ACC112 (cell line): Measurements from ENCODE around the gene TXN.

ENCODE experiments used
- H2AFZ ChIP-seq: fragments of 200-600 bp; sonication (generic); one replicate; pipeline ENCODE4 v1.6.0; 2017; ENCODE audit warnings: antibody characterized with exemption, low read length; ENCODE audit not compliant: unreplicated experiment
- H3K27ac ChIP-seq: fragments of 200-600 bp; sonication (generic); 2 replicates; pipeline ENCODE4 v1.5.1; 2014; ENCODE audit warnings: low read depth, mild to moderate bottlenecking, antibody characterized with exemption, low read length, moderate library complexity
- H3K27me3 ChIP-seq: fragments of 200-600 bp; sonication (generic); 2 replicates; pipeline ENCODE4 v1.6.1; 2014; ENCODE audit warnings: mild to moderate bottlenecking, antibody characterized with exemption, low read length, moderate library complexity, mixed read lengths; ENCODE audit not compliant: insufficient read depth
- H3K36me3 ChIP-seq: fragments of 200-600 bp; sonication (generic); 2 replicates; pipeline ENCODE4 v1.6.1; 2016; ENCODE audit warnings: mild to moderate bottlenecking, antibody characterized with exemption, low read length, moderate library complexity, mixed read lengths; ENCODE audit not compliant: insufficient read depth
- H3K4me1 ChIP-seq: fragments of 200-600 bp; sonication (generic); one replicate; pipeline ENCODE4 v1.6.1; 2016; ENCODE audit warnings: low read length, mixed read lengths; ENCODE audit not compliant: insufficient read depth, unreplicated experiment, control insufficient read depth
- H3K4me3 ChIP-seq: fragments of 200-600 bp; sonication (generic); 2 replicates; pipeline ENCODE4 v1.5.1; 2014; ENCODE audit warnings: mild to moderate bottlenecking, low read depth, low read length
- H3K79me2 ChIP-seq: fragments of 200-600 bp; sonication (generic); one replicate; pipeline ENCODE4 v1.6.0; 2016; ENCODE audit warnings: low read length; ENCODE audit not compliant: control insufficient read depth, unreplicated experiment, insufficient read depth

TXN gene

DNA sequence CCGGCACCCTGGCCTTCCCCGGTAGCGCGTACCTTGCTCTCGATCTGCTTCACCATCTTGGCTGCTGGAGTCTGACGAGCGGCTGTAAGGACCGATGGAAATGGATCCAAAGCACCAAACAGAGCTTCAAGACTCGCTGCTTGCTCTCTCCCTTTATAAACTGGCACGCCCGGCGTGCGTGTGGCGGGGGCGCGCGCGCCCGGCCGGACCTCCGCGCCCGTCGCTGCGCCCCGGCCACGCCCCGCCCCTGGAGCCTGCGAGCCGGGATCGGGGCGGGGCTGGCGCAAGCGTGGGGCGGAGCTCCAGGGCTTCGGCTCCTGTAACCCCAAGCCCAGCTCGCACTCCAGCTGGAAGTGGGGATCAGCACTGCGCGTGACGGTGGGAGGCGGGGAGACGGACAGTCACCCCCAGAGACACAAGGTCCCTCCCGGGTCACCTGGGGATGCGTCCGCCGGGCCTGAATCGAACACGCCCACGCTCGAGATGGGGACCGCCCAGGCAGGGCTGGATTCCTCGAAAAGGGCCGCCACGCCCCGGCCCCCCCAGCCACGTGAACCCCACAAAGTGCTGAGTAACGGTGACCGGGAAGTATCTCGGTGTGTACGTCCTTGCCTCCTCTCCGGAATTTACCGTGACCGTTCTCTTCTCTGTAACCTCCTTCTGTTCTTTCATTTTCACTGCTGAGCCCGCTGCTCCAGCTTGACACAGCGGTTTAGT is at the start of gene TXN:
TXN (minus strand) TSS at position 128 of the 717 bp plus-strand sequence; CDS start at position 56, 72 bp downstream.
- peaks cover 55% of the 10 kb centered on the region for H3K79me2 ChIP-seq
- peaks cover 44% of the 10 kb centered on the region for H3K4me1 ChIP-seq
- H3K27ac ChIP-seq = peak within 1 kb of the TSS; percentile 92
- H3K4me3 ChIP-seq = peak within 1 kb of the TSS; percentile 94
- no peaks in the 10 kb centered on the region for H3K27me3 ChIP-seq
- H2AFZ ChIP-seq = peak within 1 kb of the TSS; percentile 16
- no peaks in the 10 kb centered on the region for H3K36me3 ChIP-seq

DNA sequence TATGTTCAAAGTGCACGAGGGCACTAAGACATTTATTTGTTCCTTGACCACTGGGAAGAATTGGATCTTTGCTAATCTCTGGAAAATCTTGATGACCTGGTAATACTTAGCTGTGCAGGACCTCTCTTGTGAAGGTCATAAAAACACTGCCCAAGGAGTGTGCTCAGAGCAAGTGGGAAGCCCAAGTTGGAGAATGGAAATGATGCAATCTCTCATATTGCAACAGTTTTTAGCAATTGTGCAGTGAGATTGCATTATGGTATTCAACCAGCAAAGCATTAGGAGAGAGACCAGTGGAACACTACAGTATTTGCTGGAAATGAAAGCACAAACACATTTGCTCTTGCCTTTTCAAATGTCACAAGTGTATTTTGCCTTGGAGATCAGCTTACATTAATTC is 46.8 kb upstream of the TXN start:
- Histone ChIP-seq H3K36me3 (no peaks in the 10 kb centered on the region), H3K27ac (no peak overlapping the region), H3K4me1 (peaks cover 6% of the 10 kb centered on the region), H2AFZ (no peak overlapping the region), H3K27me3 (no peaks in the 10 kb centered on the region), H3K79me2 (no peaks in the 10 kb centered on the region), H3K4me3 (no peak overlapping the region)

DNA sequence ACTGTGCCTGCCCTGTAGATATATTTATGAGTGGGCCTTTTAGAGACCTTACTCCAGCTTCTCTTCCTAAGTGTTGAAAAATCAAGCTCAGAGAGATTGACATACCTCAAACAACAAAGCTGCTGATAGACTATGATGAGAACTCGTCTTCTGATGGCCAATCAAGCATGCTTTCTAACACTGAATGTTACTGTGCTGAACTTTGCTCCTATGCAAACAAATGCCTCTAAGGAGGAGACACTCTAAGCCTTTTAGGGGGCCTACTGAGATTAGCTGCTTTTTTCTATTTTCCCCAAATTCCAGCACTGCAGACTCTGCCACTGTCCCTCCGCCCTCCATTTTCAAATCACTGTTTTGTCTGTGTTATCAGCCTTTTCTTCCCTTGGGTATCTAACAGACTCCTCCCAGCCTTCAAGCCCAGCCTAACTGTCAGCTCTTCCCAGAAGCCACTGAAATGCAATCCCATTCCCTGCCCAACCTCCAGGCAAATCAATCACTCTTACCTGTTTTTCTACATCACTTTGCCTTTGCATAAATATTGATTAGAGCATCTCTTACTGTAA is 41.8 kb upstream of the TXN start:
- no peak overlapping the region for H2AFZ ChIP-seq
- no peak overlapping the region for H3K4me3 ChIP-seq
- H3K36me3 ChIP-seq = no peaks in the 10 kb centered on the region
- H3K79me2 ChIP-seq = no peaks in the 10 kb centered on the region
- H3K4me1 ChIP-seq = peaks cover 4% of the 10 kb centered on the region
- no peaks in the 10 kb centered on the region for H3K27me3 ChIP-seq
- no peak overlapping the region for H3K27ac ChIP-seq

DNA sequence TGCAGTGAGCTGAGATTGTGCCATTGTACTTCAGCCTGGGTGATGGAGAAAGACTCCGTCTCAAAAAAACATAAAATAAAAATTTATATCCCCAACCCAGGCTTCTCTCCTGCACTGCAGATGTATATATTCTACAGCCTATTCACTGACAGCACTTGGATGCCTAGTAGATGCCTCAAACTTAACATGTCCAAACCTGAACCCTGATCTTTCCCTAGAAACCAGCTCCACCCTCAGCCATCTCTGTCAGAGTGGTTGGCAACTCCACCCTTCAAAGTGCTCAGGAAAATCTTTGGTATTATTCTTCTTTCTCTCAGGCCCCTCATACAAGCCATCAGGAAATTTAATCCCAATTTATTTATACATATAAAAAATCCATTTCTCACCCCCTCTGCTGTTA is 36.9 kb upstream of the TXN start:
- no peaks in the 10 kb centered on the region for H3K36me3 ChIP-seq
- H3K4me3 ChIP-seq = no peak overlapping the region
- H3K4me1 ChIP-seq = no peaks in the 10 kb centered on the region

DNA sequence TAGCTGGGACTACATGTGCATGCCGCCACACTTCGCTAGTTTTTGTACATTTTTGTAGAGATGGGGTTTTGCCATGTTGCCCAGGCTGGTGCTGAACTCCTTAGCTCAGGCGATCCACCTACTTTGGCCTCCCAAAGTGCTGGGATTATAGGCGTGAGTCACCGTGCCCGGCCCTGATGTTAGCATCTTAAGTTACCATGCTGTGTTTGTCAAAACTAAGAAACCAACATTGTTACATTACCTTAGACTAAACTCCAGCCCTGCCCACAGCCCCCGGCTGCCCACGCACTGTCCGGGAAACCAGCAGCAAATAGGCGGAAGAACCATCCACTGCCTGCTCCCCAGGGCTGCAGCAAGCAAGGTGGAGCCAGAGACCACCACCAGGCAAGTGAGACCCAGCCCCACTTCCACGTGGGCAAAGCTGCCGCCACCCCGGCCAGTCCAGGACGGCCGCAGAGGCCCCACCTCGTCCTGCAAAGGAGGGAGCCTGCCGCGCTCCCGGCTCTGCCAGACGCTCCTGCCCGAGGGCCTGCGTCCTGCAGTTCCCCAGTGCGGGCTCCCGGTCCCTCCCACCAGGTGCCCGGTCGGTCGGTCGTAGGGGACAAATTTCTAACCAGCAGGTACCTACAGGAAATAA is 35.7 kb upstream of the TXN start:
- H3K36me3 ChIP-seq = no peaks in the 10 kb centered on the region
- H3K27me3 ChIP-seq = no peaks in the 10 kb centered on the region
- H3K79me2 ChIP-seq = no peaks in the 10 kb centered on the region
- H2AFZ ChIP-seq = no peak overlapping the region
- no peak overlapping the region for H3K27ac ChIP-seq
- H3K4me1 ChIP-seq = no peaks in the 10 kb centered on the region
- no peak overlapping the region for H3K4me3 ChIP-seq

More for the DNA sequence above, 36.9 kb upstream of the TXN start:
- no peaks in the 10 kb centered on the region for H3K27me3 ChIP-seq
- H2AFZ ChIP-seq = no peak overlapping the region
- H3K27ac ChIP-seq = no peak overlapping the region
- H3K79me2 ChIP-seq = no peaks in the 10 kb centered on the region

DNA sequence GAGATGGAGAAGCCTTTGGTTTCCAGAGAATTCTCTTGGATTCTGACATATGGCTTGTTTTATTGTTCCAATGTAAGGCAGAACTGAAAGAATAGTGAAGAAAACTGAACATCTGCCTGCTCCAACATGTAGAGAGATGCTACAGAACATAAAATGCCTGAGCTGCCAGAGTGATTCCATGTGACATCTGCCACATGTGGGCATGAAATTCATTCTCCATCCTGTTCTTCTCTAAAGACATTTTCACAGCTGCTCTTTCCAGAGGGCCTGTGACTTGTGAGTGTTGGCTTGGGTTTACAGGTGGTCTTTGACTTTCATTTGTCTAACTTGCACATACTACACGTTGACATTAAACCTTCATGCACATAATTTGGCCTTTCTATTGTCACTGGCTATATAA is 33.7 kb upstream of the TXN start:
- Histone ChIP-seq H3K27me3 (no peaks in the 10 kb centered on the region), H2AFZ (no peak overlapping the region), H3K4me1 (no peaks in the 10 kb centered on the region), H3K36me3 (no peaks in the 10 kb centered on the region), H3K79me2 (no peaks in the 10 kb centered on the region), H3K4me3 (no peak overlapping the region), H3K27ac (no peak overlapping the region)

DNA sequence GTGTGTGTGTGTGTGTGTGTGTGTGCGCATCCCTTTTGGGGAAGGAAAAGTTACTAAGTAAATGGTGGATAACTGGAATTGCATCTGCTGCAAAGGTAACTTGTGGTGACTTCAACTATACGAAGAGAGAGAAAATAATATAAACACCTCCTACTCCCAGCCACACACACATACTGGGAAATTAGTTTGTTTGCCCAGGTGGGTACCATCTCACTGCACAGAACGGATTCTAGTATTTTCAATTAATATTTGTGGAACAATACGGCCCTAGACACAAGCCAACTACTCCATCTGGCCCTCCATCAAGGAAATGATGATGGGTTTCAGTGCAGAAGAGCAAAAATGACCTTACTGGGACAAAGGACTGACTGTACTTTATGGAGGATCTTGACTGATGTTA is 32.2 kb upstream of the TXN start:
- H2AFZ ChIP-seq = no peak overlapping the region
- no peaks in the 10 kb centered on the region for H3K79me2 ChIP-seq
- no peaks in the 10 kb centered on the region for H3K27me3 ChIP-seq
- no peaks in the 10 kb centered on the region for H3K4me1 ChIP-seq
- no peaks in the 10 kb centered on the region for H3K36me3 ChIP-seq
- H3K4me3 ChIP-seq = no peak overlapping the region
- H3K27ac ChIP-seq = no peak overlapping the region

DNA sequence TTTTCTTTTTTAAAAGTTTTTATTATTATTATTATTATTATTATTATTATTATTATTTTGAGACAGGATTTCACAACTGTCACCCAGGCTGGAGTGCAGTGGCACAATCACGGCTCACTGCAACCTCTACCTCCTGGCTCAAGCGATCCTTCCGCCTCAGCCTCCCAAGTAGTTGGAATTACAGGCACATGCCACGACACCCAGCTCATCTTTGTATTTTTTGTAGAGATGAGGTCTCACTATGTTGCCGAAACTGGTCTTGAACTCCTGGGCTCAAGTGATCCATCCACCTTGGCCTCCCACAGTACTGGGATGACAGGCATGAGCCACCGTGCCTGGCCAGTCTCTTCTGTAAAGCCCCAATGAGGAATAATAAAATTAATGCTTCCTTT is 31.0 kb upstream of the TXN start:
- H3K4me1 ChIP-seq = no peaks in the 10 kb centered on the region
- no peaks in the 10 kb centered on the region for H3K36me3 ChIP-seq
- H3K27ac ChIP-seq = no peak overlapping the region
- no peaks in the 10 kb centered on the region for H3K27me3 ChIP-seq
- no peak overlapping the region for H3K4me3 ChIP-seq
- no peaks in the 10 kb centered on the region for H3K79me2 ChIP-seq
- H2AFZ ChIP-seq = no peak overlapping the region

DNA sequence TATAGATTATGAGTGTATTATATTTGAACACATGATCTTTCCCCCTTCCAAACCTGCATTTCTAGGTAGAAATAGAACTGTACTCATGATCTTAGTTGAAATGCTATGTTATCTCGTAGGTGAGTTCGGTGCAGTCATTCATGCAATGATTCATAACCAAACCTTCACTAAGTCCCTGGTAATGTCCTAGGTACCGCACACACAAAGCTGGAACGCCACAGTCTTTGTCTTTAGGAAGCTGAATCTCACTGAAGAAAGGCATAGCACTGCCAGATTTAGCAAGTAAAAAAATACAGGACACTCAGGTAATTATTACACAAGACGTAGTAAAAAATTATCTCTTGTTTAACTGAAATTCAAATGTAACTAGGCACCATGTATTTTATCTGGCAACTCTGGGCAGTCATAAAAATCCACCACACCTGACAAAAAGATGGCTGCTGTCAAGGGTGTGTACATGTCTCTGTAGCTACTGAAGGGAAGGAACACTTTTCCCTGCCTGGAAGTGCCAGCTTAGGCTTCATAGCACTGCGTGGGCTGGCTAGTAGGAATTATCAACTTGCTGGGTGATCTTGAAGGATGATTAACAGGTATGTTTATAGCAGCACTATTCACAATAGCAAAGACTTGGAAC is 28.0 kb upstream of the TXN start:
- no peak overlapping the region for H2AFZ ChIP-seq
- no peaks in the 10 kb centered on the region for H3K36me3 ChIP-seq
- peaks cover under 1% of the 10 kb centered on the region; the same call in 1 of the 2 replicates for H3K27me3 ChIP-seq
- no peak overlapping the region for H3K4me3 ChIP-seq
- no peaks in the 10 kb centered on the region for H3K4me1 ChIP-seq
- no peaks in the 10 kb centered on the region for H3K79me2 ChIP-seq
- H3K27ac ChIP-seq = no peak overlapping the region

DNA sequence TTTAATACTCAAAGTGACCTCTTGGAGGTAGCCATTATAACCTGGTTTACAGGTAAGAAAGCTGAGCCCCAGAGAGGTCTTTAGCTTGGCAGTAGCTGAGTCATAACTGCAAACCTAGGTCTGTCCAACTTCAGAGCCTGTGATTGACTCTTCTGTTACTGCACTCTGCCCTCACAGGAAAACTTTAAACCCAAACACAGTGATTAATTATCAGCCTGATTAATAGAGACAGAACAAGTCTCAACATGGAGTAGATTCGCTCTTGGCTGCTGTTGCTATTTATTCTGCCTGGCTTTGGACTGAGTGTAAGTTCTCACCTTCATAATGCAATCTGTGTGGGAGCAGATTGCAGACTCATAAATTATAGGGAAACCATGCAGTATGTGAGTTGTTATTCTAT is 27.4 kb upstream of the TXN start:
- Histone ChIP-seq H3K36me3 (no peaks in the 10 kb centered on the region), H3K4me1 (no peaks in the 10 kb centered on the region), H3K4me3 (no peak overlapping the region), H3K27ac (no peak overlapping the region), H3K79me2 (no peaks in the 10 kb centered on the region), H2AFZ (no peak overlapping the region), H3K27me3 (peaks cover 4% of the 10 kb centered on the region; the same call in 1 of the 2 replicates)
